CD4-positive, CD25-positive, alpha-beta regulatory T cell (primary cell): ENCODE data around the gene GRIK1. TPM values are rescaled to one million over a fixed set of nuclear protein-coding genes. Genes with fewer than 3 reads are reported as not detected.

ENCODE experiments used
- ATAC-seq, 2 donors: fragments of 150-1000 bp; cut with Tn5 transposase; one replicate each; pipeline ENCODE4 v1.10.0; 2021; ENCODE audit warnings: low read depth in 2 of 2, moderate number of reproducible peaks in 2 of 2, moderate library complexity in 1 of 2
- DNase-seq, 3 donors: peaks; one replicate each; pipeline versions ENCODE4 v3.0.0 to v3.0.0-alpha.2; 2012 to 2022; ENCODE audit warnings: mixed read lengths in 1 of 3
- H3K27ac ChIP-seq: one replicate; pipeline ENCODE4 v1.7.0; 2013; ENCODE audit warnings: mild to moderate bottlenecking, low read length; ENCODE audit not compliant: insufficient read depth, poor library complexity, severe bottlenecking
- H3K27me3 ChIP-seq: one replicate; pipeline ENCODE4 v1.7.0; 2013; ENCODE audit warnings: low read length; ENCODE audit not compliant: control insufficient read depth, insufficient read depth
- H3K36me3 ChIP-seq: one replicate; pipeline ENCODE4 v1.7.0; 2013; ENCODE audit warnings: mild to moderate bottlenecking, low read length, moderate library complexity; ENCODE audit not compliant: control insufficient read depth, insufficient read depth
- H3K4me1 ChIP-seq: 2 replicates; pipeline ENCODE4 v1.7.0; 2013; ENCODE audit warnings: mild to moderate bottlenecking, low read length; ENCODE audit not compliant: insufficient read depth, control insufficient read depth, poor library complexity, severe bottlenecking
- H3K4me3 ChIP-seq: one replicate; pipeline ENCODE4 v1.7.0; 2013; ENCODE audit warnings: low read depth, mild to moderate bottlenecking, low read length, moderate library complexity
- H3K9me3 ChIP-seq, 2 experiments: 1 replicate in 1 of 2; 2 replicates in 1 of 2; pipeline ENCODE4 v1.7.0; 2013; ENCODE audit warnings: low read length in 2 of 2, mild to moderate bottlenecking in 1 of 2, moderate library complexity in 1 of 2; ENCODE audit not compliant: control insufficient read depth in 2 of 2
- H3K27ac Mint-ChIP-seq, 3 donors: one replicate each; pipeline ENCODE4 v1.8.0; 2020 to 2022; ENCODE audit warnings: mild to moderate bottlenecking in 3 of 3, mixed read lengths in 3 of 3, moderate library complexity in 2 of 3
- H3K27me3 Mint-ChIP-seq: one replicate; pipeline ENCODE4 v1.8.0; 2022; ENCODE audit warnings: mild to moderate bottlenecking, mixed read lengths
- H3K36me3 Mint-ChIP-seq: one replicate; pipeline ENCODE4 v1.8.0; 2020; ENCODE audit warnings: mixed read lengths
- H3K4me1 Mint-ChIP-seq, 4 donors: one replicate each; pipeline ENCODE4 v1.8.0; 2020 to 2022; ENCODE audit warnings: mixed read lengths in 4 of 4, mild to moderate bottlenecking in 1 of 4
- H3K4me3 Mint-ChIP-seq, 4 donors: one replicate each; pipeline ENCODE4 v1.8.0; 2020 to 2022; ENCODE audit warnings: mild to moderate bottlenecking in 4 of 4, mixed read lengths in 4 of 4, moderate library complexity in 3 of 4
- H3K9me3 Mint-ChIP-seq, 7 donors: one replicate each; pipeline ENCODE4 v1.8.0; 2020 to 2022; ENCODE audit warnings: mixed read lengths in 7 of 7, mild to moderate bottlenecking in 3 of 7, moderate library complexity in 2 of 7
- polyA plus RNA-seq, 4 donors: library from polyadenylated mRNA; unstranded; fragments of 300-500 nt; fragmentation: Illumina TruSeq; gene quantifications; one replicate each; pipeline ENCODE4 v1.2.3, GENCODE V29; 2021
- total RNA-seq: library from RNA; stranded (reverse); gene quantifications from one replicate; pipeline ENCODE4 v1.2.3, GENCODE V29; 2022

GRIK1 gene
- total and polyA plus RNA-seq, 5 donors from 2014 or later: 0.06 TPM; not detected in 4

- Mint-ChIP-seq H3K36me3 (no peaks in the 10 kb centered on the region), H3K27me3 (no peaks in the 10 kb centered on the region), H3K27ac (no peak overlapping the region), H3K9me3 (peaks cover 0 to 4% (median 1%) of the 10 kb centered on the region in 7 donors), H3K4me3 (no peak overlapping the region), H3K4me1 (no peaks in the 10 kb centered on the region)
- ATAC-seq: no peak
- no peak overlapping the region for H3K27ac ChIP-seq
- H3K4me3 ChIP-seq: no peak overlapping the region
- no peaks in the 10 kb centered on the region for H3K27me3 ChIP-seq
- DNase-seq: no peak
- no peaks in the 10 kb centered on the region for H3K9me3 ChIP-seq
- H3K36me3 ChIP-seq: no peaks in the 10 kb centered on the region
- no peaks in the 10 kb centered on the region for H3K4me1 ChIP-seq
Measured at GRCh38 chr21:29712818-29713217, 227.0 kb downstream of the GRIK1 start.

GRCh38 chr21:29711236-29711635 lies 228.6 kb downstream of the GRIK1 start:
- ATAC-seq: no peak
- H3K27me3 ChIP-seq: no peaks in the 10 kb centered on the region

GRCh38 chr21:29710498-29710897 lies 229.3 kb downstream of the GRIK1 start:
- Mint-ChIP-seq H3K27ac (no peak overlapping the region), H3K4me1 (no peaks in the 10 kb centered on the region), H3K27me3 (no peaks in the 10 kb centered on the region), H3K36me3 (no peaks in the 10 kb centered on the region), H3K9me3 (peaks cover 0 to 2% (median 0%) of the 10 kb centered on the region in 7 donors), H3K4me3 (no peak overlapping the region)
- no peaks in the 10 kb centered on the region for H3K36me3 ChIP-seq
- DNase-seq: no peak
- no peaks in the 10 kb centered on the region for H3K9me3 ChIP-seq
- no peak overlapping the region for H3K27ac ChIP-seq
- no peaks in the 10 kb centered on the region for H3K4me1 ChIP-seq
- H3K27me3 ChIP-seq: no peaks in the 10 kb centered on the region
- ATAC-seq: no peak
- no peak overlapping the region for H3K4me3 ChIP-seq

More at GRCh38 chr21:29711236-29711635, 228.6 kb downstream of the GRIK1 start:
- Mint-ChIP-seq H3K4me3 (no peak overlapping the region), H3K36me3 (no peaks in the 10 kb centered on the region), H3K27ac (no peak overlapping the region), H3K4me1 (no peaks in the 10 kb centered on the region), H3K9me3 (peaks cover 0 to 3% (median 1%) of the 10 kb centered on the region in 7 donors), H3K27me3 (no peaks in the 10 kb centered on the region)
- DNase-seq: no peak
- no peaks in the 10 kb centered on the region for H3K9me3 ChIP-seq
- H3K4me3 ChIP-seq: no peak overlapping the region
- H3K4me1 ChIP-seq: no peaks in the 10 kb centered on the region
- no peak overlapping the region for H3K27ac ChIP-seq
- no peaks in the 10 kb centered on the region for H3K36me3 ChIP-seq

GRCh38 chr21:29708401-29708800 lies 231.4 kb downstream of the GRIK1 start:
- no peak for ATAC-seq
- H3K4me3 ChIP-seq: no peak overlapping the region
- no peaks in the 10 kb centered on the region for H3K9me3 ChIP-seq
- H3K4me1 ChIP-seq: no peaks in the 10 kb centered on the region
- Mint-ChIP-seq H3K4me3 (no peak overlapping the region), H3K27me3 (no peaks in the 10 kb centered on the region), H3K36me3 (no peaks in the 10 kb centered on the region), H3K4me1 (no peaks in the 10 kb centered on the region), H3K27ac (no peak overlapping the region), H3K9me3 (no peaks in the 10 kb centered on the region)
- H3K27ac ChIP-seq: no peak overlapping the region
- no peaks in the 10 kb centered on the region for H3K27me3 ChIP-seq
- H3K36me3 ChIP-seq: no peaks in the 10 kb centered on the region
- no peak for DNase-seq

- no peak overlapping the region for H3K27ac ChIP-seq
- Mint-ChIP-seq H3K9me3 (peaks cover 0 to 6% (median 0%) of the 10 kb centered on the region in 7 donors), H3K36me3 (no peaks in the 10 kb centered on the region), H3K4me1 (no peaks in the 10 kb centered on the region), H3K27me3 (no peaks in the 10 kb centered on the region), H3K27ac (no peak overlapping the region), H3K4me3 (no peak overlapping the region)
- H3K9me3 ChIP-seq: no peaks in the 10 kb centered on the region
- no peaks in the 10 kb centered on the region for H3K27me3 ChIP-seq
- H3K4me1 ChIP-seq: no peaks in the 10 kb centered on the region
- no peak overlapping the region for H3K4me3 ChIP-seq
- no peaks in the 10 kb centered on the region for H3K36me3 ChIP-seq
- no peak for ATAC-seq
- DNase-seq: no peak
Measured at GRCh38 chr21:29704719-29705118, 235.1 kb downstream of the GRIK1 start.

GRCh38 chr21:29701676-29702075 lies 238.1 kb downstream of the GRIK1 start:
- H3K27ac ChIP-seq: no peak overlapping the region
- no peaks in the 10 kb centered on the region for H3K27me3 ChIP-seq
- Mint-ChIP-seq H3K27me3 (no peaks in the 10 kb centered on the region), H3K36me3 (no peaks in the 10 kb centered on the region), H3K9me3 (peaks cover 0 to 6% (median 0%) of the 10 kb centered on the region in 7 donors), H3K27ac (no peak overlapping the region), H3K4me1 (no peaks in the 10 kb centered on the region), H3K4me3 (no peak overlapping the region)
- H3K4me3 ChIP-seq: no peak overlapping the region
- H3K36me3 ChIP-seq: no peaks in the 10 kb centered on the region
- DNase-seq (no peak), ATAC-seq (no peak)
- H3K9me3 ChIP-seq: no peaks in the 10 kb centered on the region
- no peaks in the 10 kb centered on the region for H3K4me1 ChIP-seq

GRCh38 chr21:29697555-29698193 lies 242.1 kb downstream of the GRIK1 start:
- Histone ChIP-seq H3K27ac (no peak overlapping the region), H3K27me3 (no peaks in the 10 kb centered on the region), H3K4me1 (no peaks in the 10 kb centered on the region), H3K4me3 (no peak overlapping the region), H3K9me3 (no peaks in the 10 kb centered on the region), H3K36me3 (no peaks in the 10 kb centered on the region)
- Mint-ChIP-seq H3K9me3 (peaks cover 0 to 6% (median 0%) of the 10 kb centered on the region in 7 donors), H3K27me3 (no peaks in the 10 kb centered on the region), H3K27ac (no peak overlapping the region), H3K4me1 (no peaks in the 10 kb centered on the region), H3K4me3 (no peak overlapping the region), H3K36me3 (no peaks in the 10 kb centered on the region)
- peak in 1 of 3 donors; percentile 2 for DNase-seq
- ATAC-seq: no peak

- Histone ChIP-seq H3K27me3 (no peaks in the 10 kb centered on the region), H3K36me3 (no peaks in the 10 kb centered on the region), H3K9me3 (no peaks in the 10 kb centered on the region), H3K4me3 (no peak overlapping the region), H3K4me1 (no peaks in the 10 kb centered on the region), H3K27ac (no peak overlapping the region)
- no peaks in the 10 kb centered on the region for H3K36me3 Mint-ChIP-seq
- H3K4me1 Mint-ChIP-seq: no peaks in the 10 kb centered on the region
- H3K4me3 Mint-ChIP-seq: no peak overlapping the region
- no peaks in the 10 kb centered on the region for H3K27me3 Mint-ChIP-seq
- H3K27ac Mint-ChIP-seq: no peak overlapping the region
- peaks cover 0 to 6% (median 0%) of the 10 kb centered on the region in 7 donors for H3K9me3 Mint-ChIP-seq
- DNase-seq (no peak), ATAC-seq (no peak)
Measured at GRCh38 chr21:29696937-29697336, 242.9 kb downstream of the GRIK1 start.
